Lower lobe of right lung (tissue), 2 donors: ENCODE results near the gene SPATA25. TPM values are rescaled to one million over a fixed set of nuclear protein-coding genes. Genes with fewer than 3 reads are reported as not detected.
A peak's percentile ranks its signal among the peaks of the same experiment; 100 is the strongest.

Source experiments
- ATAC-seq, 2 donors: fragments of 200-7000 bp; cut with Tn5 transposase; one replicate each; pipeline ENCODE4 v1.9.1; 2020 to 2022; ENCODE audit warnings: mild to moderate bottlenecking in 2 of 2, moderate library complexity in 2 of 2
- DNase-seq: peaks from one replicate; pipeline ENCODE4 v3.0.0-alpha.2; 2020
- H3K27ac ChIP-seq: fragments of 200-600 bp; one replicate; pipeline ENCODE4 v1.8.0; 2022
- H3K27me3 ChIP-seq: fragments of 200-600 bp; one replicate; pipeline ENCODE4 v1.8.0; 2022; ENCODE audit warnings: low read depth
- H3K36me3 ChIP-seq: fragments of 200-600 bp; one replicate; pipeline ENCODE4 v1.8.0; 2022; ENCODE audit warnings: mild to moderate bottlenecking
- H3K4me1 ChIP-seq: fragments of 200-600 bp; one replicate; pipeline ENCODE4 v1.8.0; 2022
- H3K4me3 ChIP-seq: fragments of 200-600 bp; one replicate; pipeline ENCODE4 v1.8.0; 2022; ENCODE audit warnings: mild to moderate bottlenecking
- H3K9me3 ChIP-seq: fragments of 200-600 bp; one replicate; pipeline ENCODE4 v1.8.0; 2022
- intact Hi-C: fragments of 100-400 bp; cut with DNase I; formaldehyde crosslinking; loops from one replicate; pipeline ENCODE4 v1.11.0; 2022
- total RNA-seq: library from RNA; stranded (reverse); fragmentation: NEBNext Ultra II Directional; extraction: Animal tissue kit (Norgen Biotek cat#: 25700); gene quantifications from one replicate; pipeline ENCODE4 v1.2.1, GENCODE V29; 2021
- TF ChIP-seq, protein P1 (sequence below): fragments of 200-600 bp; IDR thresholded peaks from one replicate; pipeline ENCODE4 v1.8.0; 2022; ENCODE audit warnings: antibody characterized with exemption, mild to moderate bottlenecking
- donor health status: DM: no; HTN: yes; CAD: no; lungs with severe emphysema.

The SPATA25 gene
- total RNA-seq, 1 donor from 2014 or later, result 1.1 TPM

GRCh38 chr20:45896641-45897161 lies 9.3 kb upstream of the SPATA25 start:
- ATAC-seq (no peak), DNase-seq (no peak)
- TF ChIP-seq, protein P1, sequence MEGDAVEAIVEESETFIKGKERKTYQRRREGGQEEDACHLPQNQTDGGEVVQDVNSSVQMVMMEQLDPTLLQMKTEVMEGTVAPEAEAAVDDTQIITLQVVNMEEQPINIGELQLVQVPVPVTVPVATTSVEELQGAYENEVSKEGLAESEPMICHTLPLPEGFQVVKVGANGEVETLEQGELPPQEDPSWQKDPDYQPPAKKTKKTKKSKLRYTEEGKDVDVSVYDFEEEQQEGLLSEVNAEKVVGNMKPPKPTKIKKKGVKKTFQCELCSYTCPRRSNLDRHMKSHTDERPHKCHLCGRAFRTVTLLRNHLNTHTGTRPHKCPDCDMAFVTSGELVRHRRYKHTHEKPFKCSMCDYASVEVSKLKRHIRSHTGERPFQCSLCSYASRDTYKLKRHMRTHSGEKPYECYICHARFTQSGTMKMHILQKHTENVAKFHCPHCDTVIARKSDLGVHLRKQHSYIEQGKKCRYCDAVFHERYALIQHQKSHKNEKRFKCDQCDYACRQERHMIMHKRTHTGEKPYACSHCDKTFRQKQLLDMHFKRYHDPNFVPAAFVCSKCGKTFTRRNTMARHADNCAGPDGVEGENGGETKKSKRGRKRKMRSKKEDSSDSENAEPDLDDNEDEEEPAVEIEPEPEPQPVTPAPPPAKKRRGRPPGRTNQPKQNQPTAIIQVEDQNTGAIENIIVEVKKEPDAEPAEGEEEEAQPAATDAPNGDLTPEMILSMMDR, result no peak

GRCh38 chr20:45894797-45895196 lies 7.4 kb upstream of the SPATA25 start:
- no peak overlapping the region for H3K4me3 ChIP-seq
- H3K27me3 ChIP-seq, result no peaks in the 10 kb centered on the region
- TF ChIP-seq, protein P1, result no peak
- intact Hi-C loops, result no loop called here
- H3K9me3 ChIP-seq, result no peaks in the 10 kb centered on the region
- no peak for DNase-seq
- peaks cover 32% of the 10 kb centered on the region for H3K4me1 ChIP-seq
- no peak for ATAC-seq
- no peak overlapping the region for H3K27ac ChIP-seq
- H3K36me3 ChIP-seq, result peaks cover 73% of the 10 kb centered on the region

More at GRCh38 chr20:45896641-45897161, 9.3 kb upstream of the SPATA25 start:
- no peak overlapping the region for H3K4me3 ChIP-seq
- intact Hi-C loops, result no loop called here
- peaks cover 20% of the 10 kb centered on the region for H3K4me1 ChIP-seq
- H3K27ac ChIP-seq, result no peak overlapping the region
- no peaks in the 10 kb centered on the region for H3K27me3 ChIP-seq
- no peaks in the 10 kb centered on the region for H3K9me3 ChIP-seq
- H3K36me3 ChIP-seq, result peaks cover 92% of the 10 kb centered on the region

DNA sequence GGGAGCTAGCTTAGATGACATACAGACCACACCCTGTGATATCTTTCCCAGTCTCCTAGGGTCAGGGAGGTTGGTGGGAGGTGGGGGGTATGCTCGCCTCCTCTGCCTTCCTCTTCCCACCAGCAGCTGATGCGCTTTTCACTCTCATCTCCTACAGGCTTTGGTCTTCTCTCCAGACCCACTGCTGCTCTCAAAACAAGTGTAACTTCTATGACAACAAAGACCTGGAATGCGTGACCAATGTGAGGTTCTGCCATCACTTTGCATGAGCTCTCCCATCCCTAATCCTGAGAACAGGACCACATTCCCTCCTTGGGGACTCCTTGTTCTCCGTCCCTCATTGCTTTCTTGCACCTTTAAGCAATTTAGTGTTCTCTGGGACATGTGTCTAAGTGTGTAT lies 6.4 kb upstream of the SPATA25 start:
- no peaks in the 10 kb centered on the region for H3K9me3 ChIP-seq
- TF ChIP-seq, protein P1, result no peak
- ATAC-seq (no peak), DNase-seq (no peak)
- peaks cover 34% of the 10 kb centered on the region for H3K4me1 ChIP-seq
- no peaks in the 10 kb centered on the region for H3K27me3 ChIP-seq
- peaks cover 65% of the 10 kb centered on the region for H3K36me3 ChIP-seq
- no peak overlapping the region for H3K27ac ChIP-seq
- intact Hi-C loops, result no loop called here
- no peak overlapping the region for H3K4me3 ChIP-seq

- peaks cover 34% of the 10 kb centered on the region for H3K4me1 ChIP-seq
- no peak overlapping the region for H3K27ac ChIP-seq
- H3K9me3 ChIP-seq, result no peaks in the 10 kb centered on the region
- DNase-seq (no peak), ATAC-seq (no peak)
- peaks cover 57% of the 10 kb centered on the region for H3K36me3 ChIP-seq
- TF ChIP-seq, protein P1, result no peak
- intact Hi-C loops, result no loop called here
- H3K27me3 ChIP-seq, result no peaks in the 10 kb centered on the region
- H3K4me3 ChIP-seq, result peak overlapping the region; percentile 6
Measured at GRCh38 chr20:45892828-45893500, 5.5 kb upstream of the SPATA25 start.

- intact Hi-C loops, result no loop called here
- peak overlapping the region; percentile 99 for H3K4me3 ChIP-seq
Measured at GRCh38 chr20:45892049-45892825, 4.8 kb upstream of the SPATA25 start.

More at GRCh38 chr20:45892049-45892825, 4.8 kb upstream of the SPATA25 start:
- ATAC-seq (no peak), DNase-seq (no peak)
- Histone ChIP-seq H3K27ac (peak overlapping the region; percentile 82), H3K9me3 (no peaks in the 10 kb centered on the region), H3K4me1 (peaks cover 34% of the 10 kb centered on the region), H3K27me3 (no peaks in the 10 kb centered on the region), H3K36me3 (peaks cover 52% of the 10 kb centered on the region)
- TF ChIP-seq, protein P1, result peak; percentile 6
